Ovary (tissue), 9 donors: ENCODE data around the gene PERCC1. TPM values are rescaled to one million over a fixed set of nuclear protein-coding genes. Genes with fewer than 3 reads are reported as not detected.
"Not testable (repeated sequence)": the region's sequence is repeated elsewhere in the genome, so short reads cannot be mapped to it uniquely, and the experiment has no call there.

Source experiments
- DNase-seq, 5 donors: peaks; one replicate each; pipeline ENCODE4 v3.0.0-alpha.2; 2019 to 2020
- H3K27ac ChIP-seq, 2 donors: fragments of 200-600 bp; one replicate each; pipeline versions ENCODE4 v1.5.1 to v1.8.0; 2019 to 2022
- H3K27me3 ChIP-seq: fragments of 200-600 bp; one replicate; pipeline ENCODE4 v1.8.0; 2022
- H3K36me3 ChIP-seq: fragments of 200-600 bp; sonication (generic); one replicate; pipeline ENCODE4 v1.5.1; 2019
- H3K4me1 ChIP-seq: one replicate; pipeline ENCODE4 v1.8.1; 2013; ENCODE audit warnings: mild to moderate bottlenecking, moderate library complexity; ENCODE audit not compliant: insufficient read depth
- H3K4me3 ChIP-seq: fragments of 200-600 bp; sonication (generic); one replicate; pipeline ENCODE4 v1.5.1; 2017
- H3K9me3 ChIP-seq, 2 donors: fragments of 200-600 bp in 1 of 2; sonication (generic) in 1 of 2; one replicate each; pipeline versions ENCODE4 v1.5.1 to v1.8.1; 2013 to 2019; ENCODE audit warnings: mild to moderate bottlenecking in 1 of 2, moderate library complexity in 1 of 2
- CTCF ChIP-seq, 3 donors: fragments of 450-650 bp in 2 of 3; fragments of 200-600 bp in 1 of 3; IDR thresholded peaks; one replicate each; pipeline versions ENCODE4 v1.5.1 to v1.8.0; 2016 to 2022; ENCODE audit warnings: antibody characterized with exemption in 3 of 3, mild to moderate bottlenecking in 1 of 3
- EP300 ChIP-seq: sonication (generic); formaldehyde crosslinking; IDR thresholded peaks from one replicate; pipeline ENCODE4 v1.6.1; 2017; ENCODE audit warnings: antibody characterized with exemption
- POLR2A ChIP-seq: fragments of 450-650 bp; IDR thresholded peaks from one replicate; pipeline ENCODE4 v1.6.1; 2017; ENCODE audit warnings: antibody characterized with exemption, mild to moderate bottlenecking, moderate library complexity
- whole genome bisulfite sequencing, 3 donors: extraction: QIAGEN DNeasy Blood & Tissue Kit in 1 of 3; methylation state at CpG; one replicate each; pipeline versions ENCODE4 v1.1.5 to v1.1.7; 2013 to 2017; 5-methylcytosine and 5-hydroxymethylcytosine counted together
- intact Hi-C, 4 donors: fragments of 100-400 bp; cut with DNase I; formaldehyde crosslinking; loops; one replicate each; pipeline versions ENCODE4 v1.11.0 to v1.15.1; 2022 to 2023
- polyA plus RNA-seq, 2 donors: library from polyadenylated mRNA; stranded (reverse); fragments of 200-250 nt in 1 of 2; fragments of 350-450 nt in 1 of 2; fragmentation: Illumina TruSeq in 1 of 2; extraction: RNeasy Lipid Tissue Mini Kit (QIAGEN cat#74804) in 1 of 2; gene quantifications; one replicate each; pipeline ENCODE4 v1.2.3, GENCODE V29; 2013 to 2014
- total RNA-seq, 7 donors: library from RNA; depleted of rRNA in 2 of 7; stranded (reverse); fragments of >200 nt in 2 of 7; fragmentation: NEBNext Ultra II Directional in 3 of 7; extraction: Animal tissue kit (Norgen Biotek cat#: 25700) in 3 of 7; gene quantifications; one replicate each; pipeline versions ENCODE4 v1.1.0 to v1.2.4, GENCODE V29; 2016 to 2023
- donor health status: DM: no; HTN: no; CAD: no; lungs with moderate emphysema.
- donor health status: DM: no; HTN: no; CAD: no.
- donor health status: Bipolar disorder and iron deficiency.
- donor health status: DM: yes; HTN: yes; CAD: no.
- donor health status: DM: no; HTN: no; CAD: no.
- donor health status: DM: yes; HTN: yes; CAD: no.

The PERCC1 gene
- total and polyA plus RNA-seq, 9 donors = 0.08 to 0.62 TPM; not detected in 7

GRCh38 chr16:1468426-1468810, 37.5 kb downstream of the PERCC1 start:
- TF ChIP-seq EP300 = no peak
- TF ChIP-seq CTCF (IDR thresholded peaks at IDR 0.05) = no peak
- Histone ChIP-seq H3K36me3 (no peaks in the 10 kb centered on the region), H3K4me3 (no peak overlapping the region), H3K27ac (no peak overlapping the region), H3K4me1 (peaks cover 4% of the 10 kb centered on the region), H3K9me3 (no peaks in the 10 kb centered on the region), H3K27me3 (no peaks in the 10 kb centered on the region)
- DNase-seq = no peak
- intact Hi-C loops = no loop called here
- WGBS, 3 donors = 80 to 88% (median 80%) methylated on average over 22 of the region's 22 CpGs

- H3K4me1 ChIP-seq, intact Hi-C loops, H3K36me3 ChIP-seq, H3K9me3 ChIP-seq, H3K27me3 ChIP-seq, H3K4me3 ChIP-seq, H3K27ac ChIP-seq, DNase-seq: not testable (repeated sequence)
- 65 to 78% (median 68%) methylated on average over 5 of the region's 5 CpGs for WGBS, 3 donors
Measured at GRCh38 chr16:1469141-1469540, 38.3 kb downstream of the PERCC1 start.

DNA sequence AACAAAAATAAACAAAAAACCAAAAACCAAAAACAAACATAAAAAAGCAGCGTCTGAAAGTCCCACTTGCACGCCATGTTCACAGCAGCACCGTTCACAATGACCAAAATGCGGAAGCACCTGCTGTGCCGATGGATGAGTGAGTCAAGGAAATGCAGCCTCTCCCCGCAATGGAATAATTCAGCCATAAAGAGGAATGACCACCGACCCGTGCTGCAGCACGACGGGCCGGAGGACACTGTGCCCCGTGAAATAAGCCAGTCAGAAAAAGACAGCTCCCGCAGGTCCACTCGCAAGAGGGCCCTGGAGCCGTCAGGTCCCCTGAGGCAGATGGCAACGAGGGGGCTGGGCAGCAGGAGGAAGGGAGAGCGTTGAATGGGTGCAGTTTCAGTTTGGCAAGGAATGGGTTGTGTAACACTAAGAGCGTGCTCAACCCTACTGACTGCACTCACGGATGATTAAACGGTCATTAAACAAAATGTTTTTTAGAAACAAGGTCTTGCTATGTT, 38.9 kb downstream of the PERCC1 start:
- Histone ChIP-seq H3K36me3 (no peaks in the 10 kb centered on the region), H3K27ac (no peak overlapping the region), H3K4me3 (no peak overlapping the region), H3K4me1 (peaks cover 10% of the 10 kb centered on the region), H3K9me3 (no peaks in the 10 kb centered on the region), H3K27me3 (no peaks in the 10 kb centered on the region)
- TF ChIP-seq CTCF (IDR thresholded peaks at IDR 0.05) = no peak
- no peak for TF ChIP-seq EP300
- TF ChIP-seq POLR2A = no peak
- WGBS, 3 donors = 73 to 81% (median 74%) methylated on average over 20 of the region's 20 CpGs
- DNase-seq = no peak
- intact Hi-C loops = loop anchor here in 1 of 4 donors (10.0 kb wide), 1 partner anchor 225 kb away; no protein-coding TSS in a partner anchor

DNA sequence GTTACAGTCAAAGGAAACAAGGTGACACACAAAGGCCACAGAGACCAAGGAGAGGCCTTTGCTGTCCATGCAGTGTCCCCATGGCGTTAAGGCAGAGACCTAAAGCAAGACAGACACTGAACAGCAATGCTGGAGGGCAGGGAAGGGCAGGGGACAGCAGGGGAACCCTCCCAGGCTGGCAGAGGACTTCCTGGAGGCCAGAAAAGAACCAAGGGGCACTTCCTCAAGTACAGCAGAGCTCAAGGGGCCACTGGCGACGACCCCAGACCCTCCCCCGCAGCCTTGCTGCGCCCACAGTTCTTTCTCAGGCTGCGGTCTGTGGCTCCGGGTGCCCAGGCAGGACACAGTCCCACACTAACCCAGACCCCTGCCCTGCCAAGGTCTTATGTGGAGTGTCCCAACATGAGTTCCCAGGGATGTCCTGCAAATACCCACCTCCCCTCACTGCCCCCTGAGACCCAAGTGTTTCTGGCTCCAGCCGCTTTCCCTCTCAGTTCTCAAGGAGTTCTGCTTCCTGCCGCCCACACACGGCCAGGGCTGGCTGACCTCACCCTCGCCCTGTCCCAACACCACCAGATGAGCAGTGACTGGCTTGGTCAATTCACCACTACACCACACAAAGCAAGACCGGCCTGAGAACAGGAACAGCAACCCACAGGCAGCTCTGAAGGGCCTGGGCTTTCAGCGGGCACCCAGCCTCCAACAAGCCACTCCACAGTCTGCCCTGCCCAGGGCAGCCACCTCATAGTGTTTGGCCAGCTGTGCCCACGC, 39.8 kb downstream of the PERCC1 start:
- intact Hi-C loops = loop anchor here in 1 of 4 donors (10.0 kb wide), 1 partner anchor 224 kb away; no protein-coding TSS in a partner anchor
- Histone ChIP-seq H3K9me3 (no peaks in the 10 kb centered on the region), H3K27me3 (no peaks in the 10 kb centered on the region), H3K27ac (no peak overlapping the region), H3K4me1 (peaks cover 10% of the 10 kb centered on the region), H3K4me3 (no peak overlapping the region), H3K36me3 (no peaks in the 10 kb centered on the region)
- no peak for TF ChIP-seq CTCF (IDR thresholded peaks at IDR 0.05)
- TF ChIP-seq POLR2A = no peak
- no peak for TF ChIP-seq EP300
- no peak for DNase-seq
- 67 to 72% (median 69%) methylated on average over 14 of the region's 14 CpGs for WGBS, 3 donors

GRCh38 chr16:1471569-1472194, 40.8 kb downstream of the PERCC1 start:
- 82 to 92% (median 90%) methylated on average over 26 of the region's 26 CpGs for WGBS, 3 donors
- Histone ChIP-seq H3K4me3 (no peak overlapping the region), H3K9me3 (no peaks in the 10 kb centered on the region), H3K27ac (no peak overlapping the region), H3K36me3 (no peaks in the 10 kb centered on the region), H3K4me1 (peaks cover 11% of the 10 kb centered on the region), H3K27me3 (no peaks in the 10 kb centered on the region)
- no peak for TF ChIP-seq POLR2A
- TF ChIP-seq CTCF (IDR thresholded peaks at IDR 0.05) = no peak
- TF ChIP-seq EP300 = no peak
- intact Hi-C loops = loop anchor here in 1 of 4 donors (10.0 kb wide), 1 partner anchor 223 kb away; no protein-coding TSS in a partner anchor
- no peak for DNase-seq
